PFSK-1 (cell line): ENCODE data around the gene SAC3D1.

ENCODE experiments used
- FOXP2 ChIP-seq: optimal IDR thresholded peaks from 2 replicates; pipeline ENCODE3; 2011; ENCODE audit warnings: borderline replicate concordance, control low read depth, inconsistent platforms; ENCODE audit not compliant: insufficient read depth; ENCODE audit errors: extremely low read length, extremely low read depth
- POLR2AphosphoS5 ChIP-seq: IDR thresholded peaks from 2 replicates; pipeline ENCODE4 v1.6.1; 2012; ENCODE audit warnings: low read depth, mild to moderate bottlenecking, control low read depth, low read length, moderate library complexity
- REST ChIP-seq, 2 experiments: IDR thresholded peaks; 2 replicates each; pipeline versions ENCODE4 v1.6.1 to v1.8.0; 2011 to 2012; ENCODE audit warnings: low read depth in 2 of 2, low read length in 2 of 2, control low read depth in 1 of 2, inconsistent platforms in 1 of 2, mild to moderate bottlenecking in 1 of 2, moderate library complexity in 1 of 2; ENCODE audit not compliant: insufficient read depth in 1 of 2
- SIN3A ChIP-seq: IDR thresholded peaks from 2 replicates; pipeline ENCODE4 v1.6.1; 2012; ENCODE audit warnings: mild to moderate bottlenecking, low read length, moderate library complexity, borderline replicate concordance; ENCODE audit not compliant: insufficient read depth
- TAF1 ChIP-seq: IDR thresholded peaks from 2 replicates; pipeline ENCODE4 v1.6.1; 2012; ENCODE audit warnings: low read length, control low read depth, borderline replicate concordance; ENCODE audit not compliant: insufficient read depth

- TF ChIP-seq POLR2AphosphoS5, result no peak
- no peak for TF ChIP-seq TAF1
- TF ChIP-seq REST (IDR thresholded peaks at IDR 0.05; ENCODE audit: insufficient read depth in 1 of 2, low read depth in 2 of 2, low read length in 2 of 2), result no peak
- no peak for TF ChIP-seq SIN3A
- no peak for TF ChIP-seq FOXP2
Observed at GRCh38 chr11:65036931-65037330, 4.1 kb upstream of the SAC3D1 start.
